ENCODE results near the gene CAD.

CAD gene

GRCh38 chr2:27281855-27282559 is 64.8 kb downstream of the CAD start, which contains the start of gene TRIM54:
TRIM54 (plus strand) TSS chr2:27282429; CDS start chr2:27282732, 303 bp downstream.
- Histone ChIP-seq H3K9me3 (ENCODE audit: control insufficient read depth, low read length) (no peaks in the 10 kb centered on the region), H3K4me3 (ENCODE audit: low read length) (no peak within 1 kb of the TSS), H3K9ac (ENCODE audit: low read length) (no peak within 1 kb of the TSS), H3K4me1 (ENCODE audit: control insufficient read depth, insufficient read depth, low read length) (no peaks in the 10 kb centered on the region), H3K27me3 (ENCODE audit: control insufficient read depth, insufficient read depth, low read length) (peaks cover 6% of the 10 kb centered on the region), H3K36me3 (ENCODE audit: control insufficient read depth, insufficient read depth, low read length) (no peaks in the 10 kb centered on the region)

DNA sequence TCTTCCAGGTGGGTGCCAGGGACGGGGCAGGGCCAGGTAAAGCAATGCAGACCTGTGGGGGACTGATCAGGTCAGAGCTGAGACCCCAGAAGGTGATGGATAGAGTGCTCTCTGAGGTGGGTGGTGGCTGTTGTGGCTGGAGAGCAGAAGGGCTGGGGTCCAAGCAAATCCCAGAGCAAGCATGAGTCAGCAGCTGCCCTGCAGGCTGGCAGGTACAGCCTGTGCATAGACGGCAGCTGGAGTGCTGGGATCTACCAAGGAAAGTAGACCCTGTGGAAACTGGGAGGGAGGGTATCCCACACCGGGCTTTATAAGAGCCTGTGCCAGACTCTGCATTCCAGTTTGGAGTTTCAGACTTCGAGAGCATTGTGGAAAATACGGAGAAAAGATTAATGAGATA is 65.7 kb downstream of the CAD start:
- H3K9me3 ChIP-seq (ENCODE audit: control insufficient read depth, low read length), result no peaks in the 10 kb centered on the region
- H3K27me3 ChIP-seq (ENCODE audit: control insufficient read depth, insufficient read depth, low read length), result peaks cover 6% of the 10 kb centered on the region
- no peaks in the 10 kb centered on the region for H3K4me1 ChIP-seq (ENCODE audit: control insufficient read depth, insufficient read depth, low read length)
- H3K4me3 ChIP-seq (ENCODE audit: low read length), result no peak overlapping the region
- H3K36me3 ChIP-seq (ENCODE audit: control insufficient read depth, insufficient read depth, low read length), result no peaks in the 10 kb centered on the region
- H3K9ac ChIP-seq (ENCODE audit: low read length), result no peak overlapping the region

GRCh38 chr2:27284996-27285395 is 67.8 kb downstream of the CAD start:
- H3K36me3 ChIP-seq (ENCODE audit: control insufficient read depth, insufficient read depth, low read length), result no peaks in the 10 kb centered on the region
- no peak overlapping the region for H3K4me3 ChIP-seq (ENCODE audit: low read length)
- H3K27me3 ChIP-seq (ENCODE audit: control insufficient read depth, insufficient read depth, low read length), result peaks cover 6% of the 10 kb centered on the region
- H3K9ac ChIP-seq (ENCODE audit: low read length), result no peak overlapping the region
- no peaks in the 10 kb centered on the region for H3K9me3 ChIP-seq (ENCODE audit: control insufficient read depth, low read length)
- H3K4me1 ChIP-seq (ENCODE audit: control insufficient read depth, insufficient read depth, low read length), result no peaks in the 10 kb centered on the region

DNA sequence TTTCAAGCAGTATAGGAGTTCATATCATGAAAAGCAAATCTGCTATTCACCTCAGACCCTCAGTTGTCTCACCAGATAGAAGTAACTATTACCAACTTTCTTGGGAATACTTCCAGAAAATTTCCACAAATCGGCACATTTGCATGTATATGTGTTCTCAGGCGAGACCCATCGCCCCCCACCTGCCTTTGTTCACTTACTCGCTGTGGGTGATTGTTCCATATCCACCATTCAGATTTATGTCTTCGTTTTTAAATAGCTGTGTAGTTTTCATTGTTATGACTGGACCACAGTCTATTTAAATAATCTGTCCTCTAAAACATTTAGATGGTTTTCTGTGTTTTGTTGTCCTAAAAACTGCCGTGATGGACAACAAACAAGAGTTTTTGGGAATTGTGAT is 68.3 kb downstream of the CAD start:
- H3K27me3 ChIP-seq (ENCODE audit: control insufficient read depth, insufficient read depth, low read length), result peaks cover 6% of the 10 kb centered on the region
- no peak overlapping the region for H3K4me3 ChIP-seq (ENCODE audit: low read length)
- no peaks in the 10 kb centered on the region for H3K4me1 ChIP-seq (ENCODE audit: control insufficient read depth, insufficient read depth, low read length)
- H3K36me3 ChIP-seq (ENCODE audit: control insufficient read depth, insufficient read depth, low read length), result no peaks in the 10 kb centered on the region
- H3K9ac ChIP-seq (ENCODE audit: low read length), result no peak overlapping the region
- no peaks in the 10 kb centered on the region for H3K9me3 ChIP-seq (ENCODE audit: control insufficient read depth, low read length)

DNA sequence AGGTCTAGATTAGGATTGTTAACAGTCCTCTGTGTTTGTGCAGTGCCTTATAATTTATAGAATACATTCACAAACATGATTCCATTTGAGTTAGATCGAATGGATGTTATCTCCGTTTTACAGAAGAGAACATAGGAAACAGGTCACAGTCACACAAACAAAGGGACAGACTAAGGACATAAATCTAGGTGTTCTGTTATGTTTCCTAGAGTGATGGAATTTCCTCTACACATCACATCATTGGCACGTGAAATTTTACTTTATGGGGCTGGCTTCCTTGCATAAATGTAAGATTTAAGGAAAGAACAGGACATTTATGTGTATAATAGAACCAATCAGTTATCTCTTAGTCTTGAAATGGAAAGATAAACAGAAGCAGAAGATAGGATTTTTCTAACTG is 71.4 kb downstream of the CAD start:
- Histone ChIP-seq H3K4me3 (ENCODE audit: low read length) (no peak overlapping the region), H3K9me3 (ENCODE audit: control insufficient read depth, low read length) (no peaks in the 10 kb centered on the region), H3K4me1 (ENCODE audit: control insufficient read depth, insufficient read depth, low read length) (peaks cover 5% of the 10 kb centered on the region), H3K27me3 (ENCODE audit: control insufficient read depth, insufficient read depth, low read length) (peaks cover 4% of the 10 kb centered on the region), H3K9ac (ENCODE audit: low read length) (no peak overlapping the region), H3K36me3 (ENCODE audit: control insufficient read depth, insufficient read depth, low read length) (no peaks in the 10 kb centered on the region)

DNA sequence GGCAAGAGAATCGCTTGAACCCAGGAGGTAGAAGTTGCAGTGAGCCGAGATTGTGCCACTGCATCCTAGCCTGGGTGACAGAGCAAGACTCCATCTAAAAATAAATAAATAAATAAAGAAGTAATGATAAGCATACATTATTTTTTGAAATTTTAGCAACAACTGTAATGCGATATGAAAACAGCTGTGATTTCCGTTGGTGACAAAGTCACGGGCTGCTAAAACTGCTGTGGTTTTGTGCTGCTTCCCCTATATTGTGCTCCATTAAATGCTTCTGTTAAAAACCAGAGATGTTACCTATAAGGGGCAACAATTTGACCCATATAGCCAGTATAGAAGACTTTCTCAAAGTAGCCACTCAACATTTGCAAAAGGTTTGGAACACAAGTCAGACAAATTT is 73.4 kb downstream of the CAD start:
- Histone ChIP-seq H3K27me3 (ENCODE audit: control insufficient read depth, insufficient read depth, low read length) (peaks cover 4% of the 10 kb centered on the region), H3K9me3 (ENCODE audit: control insufficient read depth, low read length) (no peaks in the 10 kb centered on the region), H3K36me3 (ENCODE audit: control insufficient read depth, insufficient read depth, low read length) (no peaks in the 10 kb centered on the region), H3K4me3 (ENCODE audit: low read length) (no peak overlapping the region), H3K4me1 (ENCODE audit: control insufficient read depth, insufficient read depth, low read length) (peaks cover 8% of the 10 kb centered on the region), H3K9ac (ENCODE audit: low read length) (no peak overlapping the region)

- no peak overlapping the region for H3K9ac ChIP-seq (ENCODE audit: low read length)
- H3K4me1 ChIP-seq (ENCODE audit: control insufficient read depth, insufficient read depth, low read length), result peaks cover 8% of the 10 kb centered on the region
- peaks cover 4% of the 10 kb centered on the region for H3K27me3 ChIP-seq (ENCODE audit: control insufficient read depth, insufficient read depth, low read length)
- no peak overlapping the region for H3K4me3 ChIP-seq (ENCODE audit: low read length)
- no peaks in the 10 kb centered on the region for H3K36me3 ChIP-seq (ENCODE audit: control insufficient read depth, insufficient read depth, low read length)
- no peaks in the 10 kb centered on the region for H3K9me3 ChIP-seq (ENCODE audit: control insufficient read depth, low read length)
Observed at GRCh38 chr2:27291865-27292264, 74.7 kb downstream of the CAD start.
